ENCODE data around the gene PLA2G4D.

PLA2G4D gene

GRCh38 chr15:42094512-42094963 lies at the start of gene PLA2G4D:
Gene PLA2G4D (minus strand): TSS chr15:42094562. CDS start chr15:42094459, 103 bp downstream.
- peak; percentile 78 to 84 for DNase-seq

- no peak for DNase-seq
Measured at GRCh38 chr15:42143356-42143755, 49.0 kb upstream of the PLA2G4D start.

- no peak for DNase-seq
Measured at GRCh38 chr15:42141795-42142667, 47.7 kb upstream of the PLA2G4D start.

- no peak for DNase-seq
Measured at GRCh38 chr15:42141246-42141645, 46.9 kb upstream of the PLA2G4D start.

GRCh38 chr15:42140383-42141070 lies 46.2 kb upstream of the PLA2G4D start:
- no peak for DNase-seq

- no peak for DNase-seq
Measured at GRCh38 chr15:42139596-42139995, 45.2 kb upstream of the PLA2G4D start.

- no peak for DNase-seq
Measured at GRCh38 chr15:42138968-42139386, 44.6 kb upstream of the PLA2G4D start.

GRCh38 chr15:42138411-42138810 lies 44.0 kb upstream of the PLA2G4D start:
- DNase-seq = no peak

- DNase-seq = peak; percentile 47 to 54
Measured at GRCh38 chr15:42137461-42138261, 43.3 kb upstream of the PLA2G4D start.

- DNase-seq = no peak
Measured at GRCh38 chr15:42136513-42136912, 42.2 kb upstream of the PLA2G4D start.

GRCh38 chr15:42135351-42135750 lies 41.0 kb upstream of the PLA2G4D start:
- no peak for DNase-seq

GRCh38 chr15:42134617-42135245 lies 40.4 kb upstream of the PLA2G4D start:
- no peak for DNase-seq

- peak; percentile 45 to 51 for DNase-seq
Measured at GRCh38 chr15:42133886-42134502, 39.6 kb upstream of the PLA2G4D start.

- DNase-seq = no peak
Measured at GRCh38 chr15:42133356-42133755, 39.0 kb upstream of the PLA2G4D start.

- peak; percentile 79 to 80 for DNase-seq
Measured at GRCh38 chr15:42131826-42132806, 37.8 kb upstream of the PLA2G4D start.

GRCh38 chr15:42131006-42131405 lies 36.6 kb upstream of the PLA2G4D start:
- no peak for DNase-seq

- no peak for DNase-seq
Measured at GRCh38 chr15:42130246-42130986, 36.1 kb upstream of the PLA2G4D start.

- no peak for DNase-seq
Measured at GRCh38 chr15:42129364-42129763, 35.0 kb upstream of the PLA2G4D start.

GRCh38 chr15:42128476-42128875 lies 34.1 kb upstream of the PLA2G4D start:
- DNase-seq = no peak

GRCh38 chr15:42123546-42123945 lies 29.2 kb upstream of the PLA2G4D start:
- no peak for DNase-seq

Data from NCI-H2081 (cell line).